ENCODE data around the gene FLOT1.

FLOT1 gene

GRCh38 chr6:30742316-30743098 is at the start of gene FLOT1:
Gene FLOT1, minus strand, starts transcription at chr6:30742687. Its CDS starts 498 bp downstream, at chr6:30742189.
- DNase-seq: peak; percentile 87

- no peak for DNase-seq
These were observed 48.4 kb upstream of the FLOT1 start for GRCh38 chr6:30790724-30791383.

- no peak for DNase-seq
These were observed 47.1 kb upstream of the FLOT1 start for GRCh38 chr6:30789606-30790005.

GRCh38 chr6:30787954-30788353 is 45.5 kb upstream of the FLOT1 start:
- DNase-seq: no peak

GRCh38 chr6:30782425-30783014 is 40.0 kb upstream of the FLOT1 start:
- DNase-seq: no peak

- DNase-seq: peak; percentile 36
These were observed 39.4 kb upstream of the FLOT1 start for GRCh38 chr6:30781743-30782424.

GRCh38 chr6:30781395-30781742 is 38.9 kb upstream of the FLOT1 start:
- DNase-seq: no peak

- no peak for DNase-seq
These were observed 38.1 kb upstream of the FLOT1 start for GRCh38 chr6:30780642-30780920.

- no peak for DNase-seq
These were observed 37.6 kb upstream of the FLOT1 start for GRCh38 chr6:30779850-30780641.

GRCh38 chr6:30778001-30778635 is 35.6 kb upstream of the FLOT1 start:
- no peak for DNase-seq

- no peak for DNase-seq
These were observed 34.6 kb upstream of the FLOT1 start for GRCh38 chr6:30777155-30777485.

- DNase-seq: no peak
These were observed 34.1 kb upstream of the FLOT1 start for GRCh38 chr6:30776390-30777154.

GRCh38 chr6:30775104-30775503 is 32.6 kb upstream of the FLOT1 start:
- no peak for DNase-seq

- no peak for DNase-seq
These were observed 32.2 kb upstream of the FLOT1 start for GRCh38 chr6:30774701-30775100.

GRCh38 chr6:30770592-30770991 is 28.1 kb upstream of the FLOT1 start:
- DNase-seq: no peak

- DNase-seq: no peak
These were observed 27.5 kb upstream of the FLOT1 start for GRCh38 chr6:30769853-30770524.

- peak; percentile 63 for DNase-seq
These were observed 26.8 kb upstream of the FLOT1 start for GRCh38 chr6:30769088-30769852.

GRCh38 chr6:30768634-30769087 is 26.2 kb upstream of the FLOT1 start:
- DNase-seq: no peak

GRCh38 chr6:30767944-30768301 is 25.4 kb upstream of the FLOT1 start:
- no peak for DNase-seq

GRCh38 chr6:30767158-30767943 is 24.9 kb upstream of the FLOT1 start:
- no peak for DNase-seq

Data from activated T-cell treated with anti-CD3 and anti-CD28 coated beads, Interleukin-2, amount 50 U/mL, for 1 hour (primary cell).